HPDE6-E6E7 (cell line): Measurements from ENCODE around the gene BCL7A.
A peak's percentile ranks its signal among the peaks of the same experiment; 100 is the strongest.
"Not testable (repeated sequence)": the region's sequence is repeated elsewhere in the genome, so short reads cannot be mapped to it uniquely, and the experiment has no call there.

Experiments
- DNase-seq: peaks from one replicate; pipeline ENCODE4 v3.0.0; 2011; ENCODE audit warnings: missing footprints; ENCODE audit errors: extremely low spot score

Gene BCL7A

DNA sequence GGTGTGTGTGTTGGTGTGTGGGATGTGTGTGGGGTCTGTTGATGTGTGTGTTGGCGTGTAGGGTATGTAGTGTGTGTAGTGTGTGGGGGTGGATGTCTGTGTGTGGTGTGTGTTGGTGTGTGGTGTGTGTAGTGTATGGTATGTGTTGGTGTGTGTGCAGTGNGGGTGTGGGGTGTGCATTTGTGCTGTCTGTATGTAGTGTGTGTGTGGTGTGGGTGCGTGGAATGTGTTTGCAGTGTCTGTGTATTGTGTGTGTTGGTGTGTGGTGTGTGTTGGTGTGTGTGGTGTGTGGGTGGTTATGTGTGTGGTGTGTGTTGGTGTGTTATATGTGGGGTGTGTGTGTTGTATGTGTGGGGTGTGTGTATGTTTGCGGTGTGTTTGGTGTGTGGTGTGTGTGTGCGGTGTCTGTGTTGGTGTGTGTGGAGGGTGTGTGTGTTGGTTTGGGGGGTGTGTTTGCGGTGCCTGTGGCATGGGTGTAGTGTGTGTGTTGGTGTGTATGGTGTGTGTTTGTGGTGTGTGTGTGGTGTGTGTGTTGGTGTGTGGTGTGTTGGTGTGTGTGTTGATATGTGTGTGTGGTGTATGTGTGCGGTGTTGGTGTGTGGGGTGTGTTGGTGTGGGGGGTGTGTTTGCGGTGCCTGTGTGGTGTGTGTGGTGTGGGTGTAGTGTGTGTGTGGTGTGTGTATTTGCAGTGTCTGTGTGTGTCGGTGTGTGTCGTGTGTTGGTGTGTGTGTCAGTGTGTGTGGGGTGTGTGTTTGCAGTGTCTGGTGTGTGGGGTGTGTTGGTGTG lies 71.6 kb downstream of the BCL7A start:
- no peak for DNase-seq

DNA sequence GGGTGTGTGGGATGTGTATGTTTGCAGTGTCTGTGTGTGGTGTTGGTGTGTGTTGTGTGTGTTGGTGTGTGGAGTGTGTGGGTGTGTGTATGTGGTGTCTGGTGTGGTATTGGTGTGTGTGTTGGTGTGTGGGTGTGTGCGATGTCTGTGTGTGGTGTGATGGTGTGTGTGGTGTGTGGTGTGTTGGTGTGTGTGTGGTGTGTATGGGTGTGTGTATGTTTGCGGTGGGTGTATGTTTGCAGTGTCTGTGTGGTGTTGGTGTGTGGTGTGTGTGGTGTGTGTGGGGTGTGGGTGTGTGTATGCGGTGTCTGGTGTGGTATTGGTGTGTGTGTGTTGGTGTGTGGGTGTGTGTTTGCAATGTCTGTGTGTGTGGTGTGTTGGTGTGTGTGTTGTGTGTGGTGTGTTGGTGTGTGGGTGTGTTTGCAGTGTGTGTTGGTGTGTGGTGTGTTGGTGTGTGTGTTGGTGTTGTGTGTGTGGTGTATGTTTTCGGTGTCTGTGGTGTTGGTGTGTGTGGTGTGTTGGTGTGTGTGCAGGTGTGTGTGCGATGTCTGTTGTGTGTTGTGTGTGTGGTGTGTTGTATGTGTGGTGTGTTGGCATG lies 72.6 kb downstream of the BCL7A start:
- no peak for DNase-seq

DNA sequence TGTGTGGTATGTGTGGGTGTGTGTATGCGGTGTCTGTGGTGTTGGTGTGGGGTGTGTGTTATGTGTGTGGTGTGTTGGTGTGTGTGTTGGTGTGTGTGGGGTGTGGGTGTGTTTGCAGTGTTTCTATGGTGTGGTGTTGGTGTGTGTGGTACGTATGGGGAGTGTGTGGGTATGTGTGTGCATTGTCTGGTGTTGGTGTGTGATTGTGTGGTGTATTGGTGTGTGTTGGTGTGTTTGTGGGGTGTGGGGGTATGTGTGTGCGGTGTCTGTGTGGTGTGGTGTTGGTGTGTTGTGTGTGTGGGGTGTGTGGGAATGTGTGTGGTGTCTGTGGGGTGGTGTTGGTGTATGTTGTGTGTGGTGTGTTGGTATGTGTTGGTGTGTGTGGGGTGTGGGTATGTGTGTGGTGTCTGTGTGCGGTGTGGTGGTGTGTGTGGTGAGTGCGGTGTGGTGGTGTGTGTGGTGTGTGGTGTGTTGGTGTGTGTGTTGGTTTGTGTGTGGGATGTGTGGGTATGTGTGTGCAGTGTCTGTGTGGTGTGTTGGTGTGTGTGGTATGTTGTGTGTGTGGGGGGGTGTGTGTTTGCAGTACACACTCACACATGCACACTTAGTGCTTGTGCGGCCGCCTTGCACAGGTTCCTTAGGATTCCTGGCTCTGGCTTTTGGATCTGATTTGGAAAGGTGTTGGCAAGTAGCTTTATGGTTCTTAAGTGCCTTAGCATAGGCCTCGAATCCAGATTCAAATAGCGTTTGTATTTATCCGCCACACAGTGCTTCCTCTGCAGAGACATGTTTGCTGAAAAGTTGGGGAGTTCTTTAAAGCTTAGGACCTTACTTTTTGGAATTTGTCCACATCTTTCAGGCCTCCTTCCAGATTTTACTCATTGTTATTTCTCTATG lies 73.3 kb downstream of the BCL7A start:
- no peak for DNase-seq

DNA sequence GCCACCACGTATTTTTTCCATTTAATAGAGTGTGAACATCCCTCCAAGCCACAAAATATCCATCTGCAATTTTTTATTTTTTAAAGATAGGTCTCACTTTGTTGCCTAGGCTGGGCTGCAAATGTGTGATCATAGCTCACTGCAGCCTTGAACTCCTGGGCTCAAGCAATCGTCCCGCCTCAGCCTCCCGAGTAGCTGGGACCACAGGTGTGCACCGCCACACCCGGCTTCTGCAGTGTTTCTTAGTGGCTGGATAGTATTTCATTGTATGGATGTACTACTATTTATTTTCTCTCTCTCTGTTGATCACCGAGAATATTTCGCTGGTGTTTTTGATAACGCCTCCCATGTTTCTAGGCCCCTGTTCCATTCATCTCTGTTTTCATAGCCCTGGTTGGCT lies 74.3 kb downstream of the BCL7A start:
- no peak for DNase-seq

DNA sequence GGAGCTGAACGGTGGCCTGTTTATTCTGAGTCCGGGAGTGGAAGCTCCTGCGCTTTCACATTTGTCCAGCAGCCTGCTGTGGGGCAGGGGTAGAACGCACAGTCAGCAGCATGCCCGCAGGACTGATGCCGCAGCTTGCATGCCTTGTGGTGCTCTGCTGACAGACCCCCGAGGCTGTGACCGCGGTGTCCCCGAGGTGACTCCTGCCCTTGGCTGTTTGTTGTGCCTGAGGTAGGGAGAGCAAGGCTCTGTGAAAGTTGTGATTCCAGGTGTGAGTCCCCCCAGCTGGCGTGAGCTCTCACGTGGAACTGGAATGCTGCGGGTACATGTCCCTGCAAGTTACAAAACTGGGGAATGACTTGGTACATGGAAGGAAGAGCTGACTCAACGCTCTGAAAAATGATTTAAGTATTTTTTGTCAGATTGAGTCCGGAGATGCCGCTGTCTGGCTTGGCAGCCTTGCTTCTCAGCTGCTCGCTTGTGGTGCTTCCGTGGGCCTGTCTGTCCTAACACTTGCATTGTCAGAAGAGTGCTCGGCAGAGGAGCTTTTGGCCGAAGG lies 75.0 kb downstream of the BCL7A start:
- peak; percentile 83 for DNase-seq

DNA sequence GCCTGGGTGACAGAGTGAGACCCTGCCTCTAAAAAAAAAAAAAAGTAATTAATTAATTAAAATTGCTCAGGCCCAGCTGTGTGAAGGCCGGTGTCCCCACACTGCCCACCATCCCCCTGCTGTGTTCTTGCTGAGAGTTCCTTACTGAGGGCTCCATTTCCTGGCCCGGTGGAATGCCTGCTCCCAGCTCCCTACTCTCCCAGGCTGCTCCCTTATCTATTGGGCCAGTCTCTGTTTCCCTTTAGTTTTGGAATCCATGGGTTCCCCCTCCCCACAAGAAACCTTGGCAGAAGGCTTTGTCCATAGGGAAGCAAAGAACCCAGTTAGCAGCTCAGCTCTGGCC lies 75.9 kb downstream of the BCL7A start:
- DNase-seq = no peak

DNA sequence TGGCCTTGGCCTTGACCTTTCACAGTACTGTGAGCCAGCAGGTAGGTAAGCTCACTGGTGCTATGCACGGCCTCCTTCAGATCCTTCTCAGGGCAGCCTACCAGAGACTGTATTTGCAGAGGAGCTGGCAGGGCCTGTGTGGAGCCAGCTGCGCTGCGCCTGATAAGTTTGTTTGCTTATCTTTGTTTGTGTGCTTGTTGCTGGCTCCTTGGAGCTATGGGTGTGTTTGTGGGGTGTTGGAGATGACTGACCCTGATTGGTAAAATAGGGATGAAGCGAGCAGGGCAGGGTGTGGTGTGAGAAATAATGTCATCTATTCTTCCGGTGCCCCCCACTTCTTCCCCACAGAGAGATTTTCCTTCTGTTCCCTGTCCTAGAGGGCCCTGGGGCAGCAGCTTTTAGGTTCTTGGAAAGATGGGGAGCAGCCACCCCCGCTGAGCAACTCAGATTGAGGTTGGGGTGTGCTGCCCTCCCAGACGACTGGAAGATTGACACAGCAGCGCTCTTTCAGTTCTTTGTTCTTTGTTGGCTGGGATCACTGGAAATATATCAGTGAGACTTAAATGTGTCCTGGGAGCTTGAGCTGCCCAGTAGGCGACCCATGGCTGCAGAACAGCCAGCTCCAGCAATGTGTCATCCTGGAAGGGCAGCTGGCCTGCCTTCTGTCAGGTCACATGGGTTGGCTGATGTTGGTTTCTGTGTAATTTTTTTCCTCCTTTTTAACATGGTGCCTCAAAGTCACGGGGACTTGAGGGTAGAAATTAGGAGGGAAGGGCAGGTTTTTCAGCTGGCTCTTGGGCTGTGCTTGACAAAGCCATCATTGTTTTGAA lies 76.5 kb downstream of the BCL7A start:
- no peak for DNase-seq

DNA sequence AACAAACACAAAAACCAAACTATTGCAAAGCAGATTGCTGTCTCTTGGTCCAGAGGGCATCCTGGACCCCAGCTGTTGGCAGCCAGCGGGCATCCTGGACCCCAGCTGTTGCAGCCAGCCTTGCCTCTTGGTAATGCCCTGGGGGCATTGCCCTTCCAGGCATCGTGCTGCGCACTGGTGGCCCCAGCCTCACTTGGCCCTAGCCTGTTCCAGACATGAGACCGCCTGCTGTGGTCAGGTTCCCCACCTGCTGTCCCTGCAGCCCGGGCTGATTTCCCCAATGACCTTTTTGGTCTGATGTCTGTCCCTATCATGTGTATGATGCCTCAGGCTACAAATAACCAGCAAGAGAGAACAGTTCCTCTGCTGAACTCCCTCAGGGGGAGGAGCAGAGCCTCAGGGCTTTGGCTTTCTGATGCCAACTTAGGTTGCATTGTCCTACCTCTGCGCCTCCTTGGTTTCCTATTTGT lies 77.6 kb downstream of the BCL7A start:
- no peak for DNase-seq

DNA sequence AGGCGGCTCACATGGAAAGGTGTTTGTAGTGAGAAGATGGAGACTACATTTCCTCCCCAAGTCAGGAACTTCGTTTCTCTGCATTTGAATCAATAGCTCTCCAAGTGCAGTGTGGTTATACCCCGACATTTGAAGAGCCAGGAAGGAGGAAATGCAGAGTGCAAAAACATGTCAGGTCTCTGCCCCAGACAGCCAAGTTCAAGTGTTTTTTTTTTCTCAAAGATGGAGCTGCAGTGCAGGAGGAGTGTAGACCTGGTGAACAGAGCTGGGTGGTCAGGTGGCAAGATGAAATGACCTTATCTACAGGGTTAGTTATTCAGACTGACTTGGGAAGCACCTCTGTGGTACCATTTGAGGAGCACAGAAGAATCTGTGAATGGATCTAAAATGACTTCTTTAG lies 78.2 kb downstream of the BCL7A start:
- DNase-seq = no peak

DNA sequence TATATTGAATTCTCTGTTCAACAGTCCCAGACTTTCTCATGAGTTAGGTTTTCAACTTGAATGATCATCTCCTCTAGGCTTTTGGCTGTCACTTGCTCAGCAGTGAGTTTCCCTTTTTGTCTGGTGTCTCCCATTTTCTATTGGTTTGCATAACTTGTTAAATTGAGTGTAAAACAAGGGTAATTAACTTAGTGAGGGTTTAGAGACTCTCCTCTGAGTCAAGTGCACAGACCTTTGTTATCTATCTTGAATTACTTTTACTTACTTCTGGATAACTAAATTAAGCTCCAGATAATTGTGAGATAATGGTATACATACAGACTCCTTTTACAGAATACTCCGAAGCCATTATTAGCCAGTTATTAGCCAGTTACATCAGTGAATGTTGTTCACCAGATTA lies 78.9 kb downstream of the BCL7A start:
- no peak for DNase-seq

DNA sequence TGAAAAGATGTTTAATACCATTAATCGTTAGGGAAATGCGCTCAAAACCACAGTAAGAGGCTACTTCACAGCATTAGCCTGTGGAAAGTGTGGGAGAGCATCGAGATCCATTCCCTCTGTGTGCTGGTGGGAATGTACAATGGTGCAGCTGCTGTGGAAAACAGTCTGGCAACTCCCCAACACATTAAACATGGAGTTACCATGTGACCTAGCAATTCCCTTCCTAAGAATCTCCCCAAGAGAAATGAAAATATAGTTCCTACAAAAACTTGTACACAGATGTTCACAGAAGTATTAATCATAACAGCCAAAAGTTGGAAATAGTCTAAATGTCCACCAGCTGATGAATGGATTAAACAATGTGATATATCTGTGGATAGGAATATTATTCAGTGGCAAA lies 80.6 kb downstream of the BCL7A start:
- DNase-seq = no peak

DNA sequence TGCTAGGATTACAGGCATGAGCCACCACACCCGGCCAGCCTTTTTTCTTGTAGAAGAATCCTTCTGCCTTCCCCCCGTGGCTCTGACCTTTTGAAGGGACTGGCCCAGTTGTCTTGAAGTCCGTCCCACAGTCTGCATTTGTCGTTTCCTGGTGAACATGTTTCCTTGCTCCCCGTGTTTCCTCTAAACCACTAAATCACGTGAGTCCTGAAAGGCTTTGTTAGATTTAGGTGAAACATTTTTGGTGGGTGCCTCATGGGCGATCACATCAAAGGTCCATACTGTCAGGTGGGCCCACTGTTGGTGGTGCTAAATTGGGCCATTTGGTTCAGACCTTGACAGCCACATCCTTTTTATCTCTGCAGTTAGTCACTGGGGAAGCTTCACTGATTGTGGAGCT lies 83.2 kb downstream of the BCL7A start:
- no peak for DNase-seq

DNA sequence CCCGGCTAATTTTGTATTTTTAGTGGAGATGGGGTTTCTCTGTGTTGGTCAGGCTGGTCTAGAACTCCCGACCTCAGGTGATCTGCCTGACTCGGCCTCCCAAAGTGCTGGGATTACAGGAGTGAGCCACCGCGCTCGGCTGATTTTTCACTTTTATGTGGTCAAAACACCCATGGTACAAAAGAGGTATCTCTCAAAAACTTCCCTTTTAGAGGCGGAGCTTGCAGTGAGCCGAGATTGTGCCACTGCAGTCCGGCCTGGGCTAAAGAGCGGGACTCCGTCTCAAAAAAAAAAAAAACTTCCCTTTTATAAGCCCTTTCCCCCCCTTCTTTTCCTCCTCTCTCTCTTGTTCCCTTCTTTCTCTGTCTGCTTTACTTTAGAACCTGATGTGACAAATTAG lies 83.8 kb downstream of the BCL7A start:
- not testable (repeated sequence) for DNase-seq

DNA sequence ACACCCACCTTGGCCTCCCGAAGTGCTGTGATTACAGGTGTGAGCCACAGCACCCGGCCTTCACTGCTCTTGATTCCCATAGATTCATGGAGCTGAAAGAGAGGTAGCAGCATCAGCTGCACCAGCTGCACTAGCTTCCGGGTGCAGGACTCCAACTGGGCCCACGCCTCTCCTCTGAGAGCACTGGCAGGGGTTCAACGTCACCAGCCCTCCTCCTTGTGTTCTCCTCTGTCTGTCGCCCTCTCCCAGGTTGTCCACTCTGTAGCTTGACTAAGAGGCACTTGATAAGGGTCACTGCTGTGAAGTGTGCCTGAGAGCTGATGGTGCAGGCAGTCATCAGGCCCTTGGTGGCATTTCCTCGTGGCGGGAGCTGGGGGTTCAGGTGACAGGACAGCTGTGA lies 85.2 kb downstream of the BCL7A start:
- DNase-seq = no peak

DNA sequence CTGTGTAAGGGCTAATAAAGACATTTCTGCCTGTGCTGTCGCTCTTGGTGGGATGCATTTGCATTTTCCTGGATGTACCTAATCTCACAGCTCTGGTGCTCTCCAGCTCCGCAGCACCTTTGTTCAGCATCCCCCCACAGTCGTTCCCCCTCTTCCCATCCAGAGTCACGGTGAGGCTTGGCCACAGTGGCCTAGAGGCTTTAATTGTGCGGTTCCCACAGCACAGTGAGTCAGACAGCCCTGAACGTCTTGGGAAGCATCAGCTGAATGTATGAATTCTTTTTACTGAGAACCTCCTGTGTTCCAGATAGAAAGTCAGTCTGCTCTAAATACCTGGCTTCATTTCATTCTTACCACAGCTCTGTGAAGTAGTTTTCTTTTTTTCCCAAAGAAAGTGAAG lies 85.6 kb downstream of the BCL7A start:
- no peak for DNase-seq

DNA sequence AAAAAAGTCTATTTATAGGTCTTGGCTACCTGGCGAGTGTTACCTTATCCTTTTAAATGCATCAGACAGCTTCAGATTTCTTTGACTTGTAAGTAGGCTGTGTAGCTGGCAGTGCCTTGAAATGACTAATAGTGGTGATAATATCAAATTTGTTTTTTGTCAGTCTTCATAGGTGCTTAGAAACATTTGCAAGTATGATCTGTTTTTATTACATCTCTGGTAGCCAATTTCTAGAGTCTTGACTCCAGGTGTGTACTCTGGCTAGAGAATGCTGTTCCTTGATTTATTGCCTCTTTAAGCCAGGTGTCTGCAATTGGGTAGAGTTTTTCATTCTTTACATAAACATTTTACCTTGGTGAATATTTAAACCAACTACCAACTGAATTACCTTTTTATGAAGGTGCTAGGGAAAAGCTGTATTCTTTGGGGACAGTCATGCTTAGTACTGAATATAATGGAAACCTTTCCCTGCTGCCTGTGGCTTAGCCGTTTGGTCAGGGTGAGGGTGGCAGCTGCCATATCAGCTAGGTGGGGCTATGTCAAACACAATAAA lies 89.5 kb downstream of the BCL7A start:
- no peak for DNase-seq
